COLO829 (cell line): ENCODE results near the gene WDR48.
"Not testable (repeated sequence)": the region's sequence is repeated elsewhere in the genome, so short reads cannot be mapped to it uniquely, and the experiment has no call there.

ENCODE experiments used
- DNase-seq: peaks from one replicate; pipeline ENCODE4 v3.0.0; 2012; ENCODE audit warnings: low spot score

The WDR48 gene

DNA sequence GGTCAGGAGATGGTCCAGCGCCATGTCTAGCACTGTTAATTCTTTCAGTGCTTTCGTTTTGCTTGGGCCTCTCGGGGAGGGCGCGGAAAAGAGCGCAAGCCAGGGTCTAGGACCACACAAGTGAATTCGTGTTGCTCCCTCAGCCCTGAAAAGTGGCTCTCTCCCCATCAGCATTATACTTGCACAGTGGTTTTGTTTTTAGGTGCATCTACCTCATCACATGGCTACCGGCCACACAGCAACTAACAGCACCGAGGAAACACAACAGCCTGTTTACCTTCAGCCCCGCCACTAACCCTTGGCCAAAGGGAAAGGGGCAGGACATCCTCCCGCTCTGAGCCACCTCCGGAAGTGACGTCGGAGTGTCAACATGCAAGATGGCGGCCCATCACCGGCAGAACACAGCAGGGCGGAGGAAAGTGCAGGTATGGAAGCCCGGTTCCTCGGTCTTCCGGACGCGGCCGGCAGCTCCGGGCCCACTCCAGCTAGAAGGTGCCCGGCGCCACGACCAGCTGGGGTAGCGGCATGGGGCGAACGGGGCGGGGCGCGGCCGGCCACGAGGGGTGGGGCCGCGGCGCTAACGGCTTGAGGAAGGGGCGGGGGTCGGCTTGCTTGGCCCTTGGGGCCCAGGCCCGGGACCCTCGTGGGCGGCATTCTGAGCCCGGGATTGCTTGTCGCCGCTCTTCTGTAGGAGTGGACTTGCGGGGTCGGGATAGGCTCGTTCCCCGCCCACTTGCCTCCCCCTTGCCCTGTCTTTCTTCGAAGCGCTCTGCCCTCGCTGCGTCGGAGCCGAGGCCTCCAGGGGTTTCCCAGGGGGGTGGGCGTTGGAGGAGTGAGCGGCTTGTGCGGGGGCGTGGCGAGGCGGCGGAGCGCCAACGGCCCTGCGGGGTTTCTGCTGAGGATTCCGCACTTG, at the start of gene WDR48, which contains the start of gene SCN11A:
TSS of gene WDR48 (plus strand) at position 368 of the 913 bp plus-strand sequence. CDS start at position 378, 10 bp downstream.
TSS of gene SCN11A (minus strand) at position 296 of the 913 bp plus-strand sequence. CDS start 101,582 bp downstream, outside the sequence.
- peak; percentile 95 for DNase-seq

DNA sequence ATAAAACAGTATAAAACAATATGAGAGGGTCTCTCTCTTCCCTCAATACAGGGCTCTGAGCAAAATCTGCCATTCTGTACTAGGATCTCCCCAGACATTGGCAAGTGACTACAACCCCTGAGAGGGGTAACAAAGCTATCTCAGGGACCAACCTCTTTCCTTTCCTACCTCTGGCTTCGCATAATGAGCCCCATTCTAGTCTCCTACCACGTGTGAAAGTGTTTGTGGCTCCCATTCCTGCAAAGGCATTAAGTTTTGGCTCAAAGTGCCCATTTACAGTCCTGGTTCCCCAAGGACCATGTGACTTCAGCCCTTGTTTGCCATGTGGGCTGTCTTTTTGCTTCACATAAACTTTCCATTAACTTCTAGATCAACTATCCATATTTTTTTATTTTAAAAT, 46.5 kb upstream of the WDR48 start:
- DNase-seq: no peak

DNA sequence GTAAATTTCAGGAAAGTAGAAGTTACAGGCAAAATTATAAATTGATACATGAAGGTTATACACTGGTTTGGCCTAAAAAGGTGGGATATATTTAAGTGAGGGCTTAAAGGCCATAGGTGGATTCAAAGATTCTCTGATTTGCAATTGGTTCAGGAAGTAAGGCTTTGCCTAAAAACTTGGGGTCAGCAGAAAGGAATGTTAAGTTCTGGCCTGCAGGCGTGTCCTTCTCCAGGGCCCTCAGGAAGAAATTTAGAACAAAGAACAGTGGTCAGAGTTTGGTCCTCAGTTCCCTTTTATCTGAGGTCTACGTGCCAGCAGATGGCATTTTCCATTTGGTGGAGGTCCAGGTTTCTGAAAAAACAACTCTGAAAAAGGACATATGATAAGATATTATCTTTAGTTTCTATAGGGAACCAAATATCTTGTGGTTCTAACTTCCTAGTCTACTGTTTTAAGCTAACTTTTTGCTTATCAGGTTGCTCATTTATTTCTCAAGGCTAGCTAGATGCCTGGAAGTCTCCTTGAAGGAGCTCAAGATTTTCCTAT, 40.6 kb upstream of the WDR48 start:
- DNase-seq: no peak

DNA sequence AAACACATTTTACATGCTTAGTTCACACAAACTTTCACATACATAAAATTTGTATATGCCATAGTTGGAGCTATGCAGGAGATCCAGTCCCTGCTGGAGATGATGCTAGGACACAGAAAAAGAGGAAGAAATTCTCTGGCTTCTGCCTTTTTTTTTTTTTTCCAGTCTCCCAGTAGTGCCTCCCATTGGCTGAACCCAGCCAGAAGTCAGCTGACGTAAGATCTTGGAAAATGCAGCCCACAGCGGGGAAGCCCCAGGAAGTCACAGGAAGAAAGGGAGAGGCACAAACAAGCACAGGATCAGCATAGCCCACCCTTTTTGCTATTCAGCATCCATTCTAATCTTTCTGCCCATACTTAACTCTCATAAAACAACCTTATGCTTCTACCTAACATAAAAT, 38.5 kb upstream of the WDR48 start:
- DNase-seq: peak; percentile 28

DNA sequence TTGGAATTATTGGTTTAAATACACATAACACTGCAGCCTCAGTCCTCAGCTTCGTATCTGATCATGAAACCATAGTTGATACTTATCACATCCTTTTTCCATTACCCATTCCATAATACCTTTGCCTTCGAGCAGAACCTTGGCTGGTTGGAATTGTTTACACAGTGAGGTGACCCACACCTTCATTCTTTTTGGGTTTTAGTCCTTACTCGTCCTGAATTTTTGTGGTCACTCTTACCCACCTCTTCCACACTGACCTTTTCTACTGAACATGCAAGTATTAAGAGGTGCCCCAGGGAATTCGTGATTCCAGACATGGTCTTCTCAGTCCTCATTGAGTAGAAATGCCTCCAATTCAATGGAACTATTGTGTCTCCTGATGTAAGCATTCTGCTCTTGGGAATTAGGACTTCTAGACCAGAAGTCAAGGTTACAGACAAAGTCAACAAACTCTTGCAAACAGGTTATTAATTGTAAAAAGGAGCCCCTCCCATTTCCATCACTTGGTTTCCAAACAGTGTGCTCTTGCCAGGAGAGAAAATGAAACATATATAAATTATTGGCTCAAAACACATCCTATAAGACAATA, 37.8 kb upstream of the WDR48 start:
- peak; percentile 35 for DNase-seq

DNA sequence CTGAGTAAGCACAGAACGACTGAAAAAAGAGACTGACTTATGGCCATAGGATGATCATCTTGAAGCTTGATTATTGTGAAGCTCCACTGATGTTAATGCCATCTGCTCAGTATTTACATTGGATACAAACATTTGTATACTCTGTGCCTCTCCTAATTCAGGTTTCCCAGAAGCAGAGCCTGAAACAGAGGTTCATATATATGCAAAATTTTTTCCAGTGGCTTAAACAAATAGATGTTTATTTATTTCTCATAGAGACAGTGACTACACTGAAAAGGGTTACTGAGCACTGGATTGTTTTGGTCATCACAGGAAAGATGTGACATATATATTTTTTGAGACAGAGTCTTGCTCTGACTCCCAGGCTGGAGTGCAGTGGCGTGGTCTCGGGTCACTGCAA, 36.4 kb upstream of the WDR48 start:
- no peak for DNase-seq

DNA sequence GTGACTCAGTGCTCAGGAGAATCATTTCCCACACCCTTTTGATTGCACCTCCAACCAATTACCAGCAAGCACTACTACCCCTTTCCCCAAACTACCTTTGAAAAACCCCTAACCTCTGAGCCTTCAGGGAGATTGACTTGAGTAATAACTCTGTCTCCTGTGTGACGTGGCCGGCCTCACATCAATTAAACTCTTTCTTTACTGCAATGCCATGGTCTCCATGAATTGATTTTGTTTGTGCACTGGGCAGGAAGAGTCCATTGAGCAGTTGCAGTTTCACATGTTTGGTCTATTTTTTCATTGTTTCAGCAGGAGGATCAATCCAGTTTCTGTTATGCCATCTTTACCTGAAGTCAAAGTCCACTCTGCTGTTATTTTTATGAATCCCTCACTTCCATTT, 32.5 kb upstream of the WDR48 start:
- no peak for DNase-seq

DNA sequence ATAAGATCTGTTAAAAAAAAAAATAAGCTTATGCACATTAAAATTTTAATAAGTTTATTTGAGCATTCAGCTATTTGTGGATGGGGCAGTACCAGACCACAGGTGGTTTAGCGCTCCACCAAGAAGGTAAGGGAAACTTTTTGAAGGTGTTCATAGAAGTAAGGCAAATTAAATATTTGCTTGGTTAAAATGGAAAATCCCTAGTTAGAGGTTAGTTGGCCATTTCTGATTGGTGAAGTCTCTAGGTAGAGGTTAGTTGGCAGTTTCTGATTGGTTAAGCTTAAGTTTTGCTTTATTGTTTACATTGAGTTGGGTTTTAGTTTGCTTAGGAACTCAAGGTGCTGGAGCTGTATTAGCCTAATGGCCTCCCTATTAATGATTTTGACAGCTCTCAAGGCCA, 30.8 kb upstream of the WDR48 start:
- no peak for DNase-seq

DNA sequence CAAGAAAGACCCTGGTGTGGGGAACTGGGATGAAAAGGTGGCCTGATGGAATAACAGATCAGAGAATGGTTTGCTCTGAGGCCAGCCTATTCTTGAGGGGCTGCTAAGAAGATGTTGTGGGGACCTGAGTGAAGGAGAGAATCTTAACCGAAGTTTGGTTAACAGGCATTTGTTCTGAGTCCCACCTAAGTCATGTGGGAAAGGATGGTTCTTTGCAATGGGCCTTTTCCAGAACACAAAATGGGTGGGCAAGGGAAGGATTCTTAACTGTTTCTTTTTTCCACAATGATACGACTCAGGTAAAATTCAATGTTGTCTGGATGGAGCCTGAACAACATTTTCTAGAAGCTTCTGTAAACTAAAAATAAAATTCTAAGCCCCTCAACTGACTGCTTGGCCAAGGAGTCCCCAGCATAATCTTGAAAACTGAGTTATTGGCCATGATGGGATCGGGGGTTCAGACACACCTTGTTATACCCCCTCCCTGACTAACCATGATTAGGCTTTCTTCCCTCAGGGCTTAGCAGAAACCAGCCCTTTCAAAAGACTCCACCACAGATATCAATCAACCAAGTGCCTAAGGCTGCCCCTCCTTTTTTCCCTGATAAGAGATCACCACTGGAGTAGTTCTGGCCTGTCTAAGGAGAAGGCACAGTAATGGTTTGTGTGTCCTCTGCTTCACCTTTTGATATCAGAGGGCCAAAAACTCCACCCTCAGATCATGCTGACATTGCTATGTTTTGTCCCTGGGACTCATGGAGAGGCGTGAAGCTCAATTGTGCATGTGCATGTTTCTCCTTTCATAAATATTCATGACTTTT, 30.1 kb upstream of the WDR48 start:
- no peak for DNase-seq

DNA sequence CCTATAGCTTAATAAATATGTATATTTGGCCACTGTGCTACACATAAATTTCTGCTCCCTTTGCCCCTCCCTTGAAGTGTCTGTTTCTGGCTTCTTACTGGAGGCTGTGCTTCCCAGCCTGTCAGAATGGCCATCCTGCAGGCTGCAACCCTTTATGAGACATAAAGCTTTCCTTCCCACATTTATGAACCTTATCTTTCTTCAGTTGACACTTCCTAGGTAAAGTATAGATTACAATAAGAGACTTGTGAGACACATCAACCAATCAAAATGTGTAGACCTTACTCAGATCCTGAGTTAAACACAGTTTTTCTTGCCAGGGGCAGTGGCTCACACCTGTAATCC, 29.6 kb upstream of the WDR48 start:
- no peak for DNase-seq

DNA sequence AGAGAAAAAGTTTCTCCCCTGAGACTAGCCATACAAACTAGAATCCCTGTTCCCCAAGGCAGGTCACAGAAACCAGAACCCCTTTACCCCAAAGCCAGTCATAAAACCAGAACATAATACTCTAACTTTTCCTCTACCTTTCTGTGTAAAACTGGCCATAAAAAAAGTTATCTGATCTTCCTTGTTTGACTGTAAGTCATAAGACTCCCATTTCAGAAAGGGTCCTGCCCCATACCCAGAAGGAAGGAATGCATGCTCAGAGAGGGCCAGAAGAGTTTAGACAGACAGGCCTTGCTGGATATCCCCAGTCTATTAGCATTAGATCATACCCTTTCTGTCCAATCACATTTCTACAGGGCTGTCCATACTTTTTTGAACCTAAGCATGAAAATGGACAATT, 27.3 kb upstream of the WDR48 start:
- DNase-seq: no peak

DNA sequence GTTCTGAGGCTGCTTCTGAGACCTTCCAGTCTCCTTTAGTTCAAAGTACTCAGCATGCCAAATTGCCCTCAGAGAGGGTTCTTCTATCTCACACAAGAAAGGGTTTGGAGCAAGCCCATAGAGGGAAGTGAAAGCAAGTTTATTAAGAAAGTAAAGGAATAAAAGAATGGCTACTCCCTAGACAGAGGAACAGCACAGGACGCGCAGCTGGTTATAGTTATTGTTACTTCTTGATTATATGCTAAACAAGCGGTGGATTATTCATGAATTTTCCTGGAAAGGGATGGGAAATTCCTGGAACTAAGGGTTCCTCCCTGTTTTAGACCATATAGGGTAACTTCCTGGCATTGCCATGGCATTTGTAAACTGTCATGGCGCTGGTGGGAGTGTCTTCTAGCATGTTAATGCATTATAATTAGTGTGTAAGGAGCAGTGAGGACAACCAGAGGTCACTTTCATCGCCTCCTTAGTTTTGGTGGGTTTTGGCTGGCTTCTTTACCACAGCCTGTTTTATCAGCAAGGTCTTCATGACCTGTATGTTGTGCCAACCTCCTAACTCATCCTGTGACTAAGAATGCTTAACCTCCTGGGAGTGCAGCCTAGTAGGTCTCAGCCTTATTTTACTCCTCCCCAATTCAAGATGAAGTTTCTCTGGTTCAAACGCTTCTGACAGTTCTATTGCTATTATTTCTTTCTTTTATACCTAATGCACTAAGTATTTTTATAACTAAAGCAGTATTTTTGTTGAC, 26.4 kb upstream of the WDR48 start:
- no peak for DNase-seq

DNA sequence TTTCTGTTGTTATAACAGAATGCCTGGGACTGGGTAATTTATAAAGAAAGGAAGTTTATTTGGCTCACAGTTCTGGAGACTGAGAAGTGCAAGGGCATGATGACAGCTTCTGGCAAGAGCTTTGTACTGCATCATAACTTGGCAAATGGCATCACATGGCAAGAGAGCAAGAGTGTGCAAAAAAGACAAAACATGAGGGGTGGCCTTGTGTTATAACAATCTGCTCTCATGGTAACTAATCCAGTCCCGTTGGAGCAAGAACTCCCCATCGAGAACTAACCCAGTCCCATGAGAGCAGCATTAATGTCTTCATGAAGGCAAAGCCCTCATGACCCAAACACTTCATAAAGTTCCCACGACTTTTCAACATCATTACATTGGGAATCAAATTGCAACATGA, 23.3 kb upstream of the WDR48 start:
- no peak for DNase-seq

DNA sequence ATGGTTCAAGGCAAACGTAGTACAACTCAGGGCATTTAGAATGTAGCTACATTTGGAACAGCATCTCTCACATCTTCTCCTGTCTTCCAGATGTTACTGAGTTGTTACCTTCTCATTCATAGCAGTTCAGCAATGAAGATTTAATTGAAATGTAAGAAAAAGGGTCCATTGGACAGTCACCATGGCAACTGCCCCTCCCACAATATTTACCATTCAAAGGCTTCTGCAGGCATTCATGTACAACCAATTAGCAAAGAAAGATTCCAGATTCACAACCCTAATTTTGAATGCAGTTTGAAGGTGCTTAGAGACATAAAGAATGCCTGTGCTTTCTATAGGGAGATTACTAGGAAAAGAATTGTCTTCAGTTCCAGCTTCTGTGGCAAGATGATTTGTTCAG, 22.3 kb upstream of the WDR48 start:
- DNase-seq: no peak

DNA sequence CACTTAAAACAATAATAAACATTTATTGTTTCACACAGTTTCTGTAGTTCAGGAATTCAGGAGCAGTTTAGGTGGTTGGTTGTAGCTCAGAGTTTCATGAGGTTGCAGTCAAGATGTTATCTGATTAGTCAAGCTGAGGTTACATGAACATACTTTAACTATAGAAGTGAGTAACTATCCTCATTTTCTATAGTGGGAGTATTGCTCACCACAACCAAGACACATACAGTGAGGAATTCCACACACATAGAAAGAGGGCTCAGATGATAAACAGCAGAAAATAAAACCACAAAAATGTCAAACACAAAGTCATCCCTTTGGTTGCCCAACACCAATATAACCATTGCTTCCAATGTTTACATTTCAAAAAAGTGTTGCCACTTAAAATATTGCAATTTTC, 13.7 kb upstream of the WDR48 start:
- no peak for DNase-seq

DNA sequence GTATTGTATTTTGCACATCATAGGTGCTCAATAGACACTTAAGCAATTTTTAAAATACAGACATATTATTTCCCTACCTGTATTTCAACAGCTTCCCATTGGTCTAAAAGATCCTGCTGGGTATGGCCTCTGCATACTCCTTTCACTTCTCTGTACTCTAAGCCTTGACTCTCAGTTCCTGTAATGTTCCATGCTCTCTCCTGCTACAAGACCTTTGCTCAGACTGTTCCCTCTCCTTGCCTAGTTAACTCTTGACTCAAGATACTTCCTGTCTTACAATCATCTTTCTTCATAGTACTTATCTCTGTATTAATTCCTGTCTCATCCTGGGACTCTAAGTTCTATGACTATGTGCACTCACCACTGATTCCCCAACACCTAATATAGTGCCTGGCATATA, 1.8 kb upstream of the WDR48 start:
- no peak for DNase-seq

DNA sequence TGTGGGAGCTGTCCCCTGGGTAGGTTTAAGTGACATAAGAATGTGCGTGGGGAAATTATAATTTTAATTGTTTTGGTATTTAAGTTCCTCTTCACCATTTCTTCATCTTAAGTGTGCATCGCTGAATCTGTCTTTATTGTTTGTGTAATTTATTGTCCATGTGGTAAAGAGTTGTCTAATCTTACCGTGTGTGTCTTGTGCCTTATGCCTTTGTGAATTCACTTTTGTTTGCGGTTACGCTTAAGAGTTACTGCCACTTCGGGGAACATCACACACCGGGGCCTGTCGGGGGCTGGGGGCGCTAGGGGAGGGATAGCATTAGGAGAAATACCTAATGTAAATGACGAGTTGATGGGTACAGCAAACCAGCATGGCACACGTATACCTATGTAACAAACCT, 767 bp downstream of the WDR48 start:
- DNase-seq: no peak

DNA sequence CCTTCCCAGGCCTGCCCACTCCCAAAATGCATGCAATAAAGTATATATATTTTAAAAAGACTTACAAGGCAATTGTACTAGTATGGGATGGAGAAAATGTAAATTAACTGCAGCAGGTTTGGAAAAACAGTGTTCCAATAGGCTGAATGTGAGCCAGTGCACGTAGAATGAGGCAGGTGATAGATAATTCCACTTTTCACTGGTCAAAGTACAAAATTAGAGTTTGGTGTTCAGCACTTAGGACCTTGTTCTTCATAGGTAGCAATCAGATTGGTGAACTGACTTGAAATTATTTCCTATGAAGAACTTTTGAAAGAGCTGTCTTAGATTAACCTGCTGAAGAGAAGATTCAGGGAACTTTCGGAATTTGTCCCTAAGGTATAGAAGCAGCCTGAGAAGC, 1.9 kb downstream of the WDR48 start:
- DNase-seq: no peak

DNA sequence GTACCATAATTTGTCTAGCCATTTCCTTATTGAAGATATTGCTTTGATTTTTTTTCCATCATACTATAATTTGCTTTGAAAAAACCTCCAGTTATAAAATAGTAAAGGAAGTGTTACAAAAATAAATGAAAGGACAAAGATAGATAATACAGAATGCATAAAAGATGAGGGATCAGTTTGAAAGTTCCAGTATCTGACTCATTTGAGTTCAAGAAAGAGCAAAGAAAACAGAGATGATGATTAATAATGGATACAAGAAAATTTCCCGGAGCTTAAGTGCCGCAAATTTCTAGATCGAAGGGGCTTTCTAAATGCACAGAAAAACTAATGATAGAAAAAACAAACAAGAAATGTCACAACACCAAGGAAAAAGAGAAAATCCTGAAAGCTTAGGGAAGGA, 4.3 kb downstream of the WDR48 start:
- DNase-seq: no peak

DNA sequence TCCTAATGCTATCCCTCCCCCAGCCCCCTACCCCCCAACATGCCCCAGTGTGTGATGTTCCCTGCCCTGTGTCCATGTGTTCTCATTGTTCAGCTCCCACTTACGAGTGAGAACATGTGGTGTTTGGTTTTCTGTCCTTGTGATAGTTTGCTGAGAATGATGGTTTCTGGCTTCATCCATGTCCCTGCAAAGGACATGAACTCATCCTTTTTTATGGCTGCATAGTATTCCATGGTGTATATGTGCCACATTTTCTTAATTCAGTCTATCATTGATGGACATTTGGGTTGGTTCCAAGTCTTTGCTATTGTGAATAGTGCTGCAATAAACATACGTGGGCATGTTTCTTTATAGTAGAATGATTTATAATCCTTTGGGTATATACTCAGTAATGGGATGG, 9.4 kb downstream of the WDR48 start:
- DNase-seq: not testable (repeated sequence)

DNA sequence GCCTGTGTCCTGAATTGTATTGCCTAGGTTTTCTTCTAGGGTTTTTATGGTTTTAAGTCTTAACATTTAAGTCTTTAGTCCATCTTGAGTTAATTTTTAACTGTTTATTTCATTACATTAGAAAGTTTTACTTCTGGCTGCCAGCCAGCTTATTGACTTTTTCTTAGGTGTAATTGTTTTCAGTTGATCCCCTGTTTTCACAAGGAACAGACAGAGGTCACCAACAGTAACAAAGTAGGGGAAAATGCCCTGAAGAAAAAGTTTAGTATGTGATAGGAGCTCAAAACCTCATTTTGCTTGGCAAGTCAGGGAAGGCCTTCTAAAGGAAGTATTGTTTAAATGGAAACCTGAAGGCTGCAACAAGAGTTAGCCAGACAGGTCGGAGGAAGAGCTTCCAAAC, 10.4 kb downstream of the WDR48 start:
- DNase-seq: no peak

DNA sequence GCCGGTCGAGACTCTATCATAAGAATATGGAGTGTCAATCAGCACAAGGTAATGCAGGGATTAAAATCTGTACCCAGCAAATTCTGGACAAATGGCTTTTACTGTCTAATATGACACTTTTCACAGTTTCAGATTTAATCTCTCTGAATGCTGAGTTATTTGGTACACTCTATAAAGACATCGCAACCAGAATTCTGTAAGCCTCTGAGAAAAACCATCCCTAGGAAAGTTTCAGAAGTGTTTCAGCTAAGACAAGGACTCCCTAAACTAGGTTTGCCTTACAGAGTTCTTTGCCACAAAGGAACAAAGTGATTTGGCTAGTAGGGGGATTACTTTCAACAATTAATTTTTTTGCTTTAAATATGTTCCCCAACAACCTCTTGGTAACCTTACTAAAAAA, 11.3 kb downstream of the WDR48 start:
- no peak for DNase-seq
